ENCODE results near the gene LDLRAD3. TPM values are rescaled to one million over a fixed set of nuclear protein-coding genes. Genes with fewer than 3 reads are reported as not detected.

Gene LDLRAD3
- total and polyA plus RNA-seq, 12 donors: 5.4 to 16.7 (median 10.2) TPM

- 71 to 84% (median 80%) methylated on average over 7 of the region's 7 CpGs for WGBS, 4 donors
Measured at GRCh38 chr11:36196411-36196998, 252.6 kb downstream of the LDLRAD3 start.

GRCh38 chr11:36201411-36201810, 257.5 kb downstream of the LDLRAD3 start:
- H3K4me3 ChIP-seq: no peak overlapping the region
- intact Hi-C loops (cut with DNase I): no loop called here
- no peaks in the 10 kb centered on the region for H3K36me3 ChIP-seq (replicated peaks in 1 of 2)
- TF ChIP-seq POLR2A (IDR thresholded peaks at IDR 0.05): no peak
- no peak for TF ChIP-seq CTCF (IDR thresholded peaks at IDR 0.05)
- H3K9me3 ChIP-seq (replicated peaks in 1 of 3): no peaks in the 10 kb centered on the region
- H3K27me3 ChIP-seq: no peaks in the 10 kb centered on the region
- no peak for DNase-seq
- 95% methylated on average over 3 of the region's 3 CpGs for WGBS, 4 donors
- H3K27ac ChIP-seq: no peak overlapping the region
- no peaks in the 10 kb centered on the region for H3K4me1 ChIP-seq (replicated peaks in 1 of 2)

More at GRCh38 chr11:36196411-36196998, 252.6 kb downstream of the LDLRAD3 start:
- Histone ChIP-seq H3K27me3 (no peaks in the 10 kb centered on the region), H3K4me3 (no peak overlapping the region), H3K4me1 (replicated peaks in 1 of 2) (no peaks in the 10 kb centered on the region), H3K36me3 (replicated peaks in 1 of 2) (no peaks in the 10 kb centered on the region), H3K27ac (no peak overlapping the region), H3K9me3 (replicated peaks in 1 of 3) (no peaks in the 10 kb centered on the region)
- TF ChIP-seq CTCF (IDR thresholded peaks at IDR 0.05) (no peak), POLR2A (IDR thresholded peaks at IDR 0.05) (no peak)
- intact Hi-C loops (cut with DNase I): no loop called here
- DNase-seq: no peak

GRCh38 chr11:36205536-36205935, 261.7 kb downstream of the LDLRAD3 start:
- intact Hi-C loops (cut with DNase I): no loop called here
- H3K27ac ChIP-seq: no peak overlapping the region
- H3K4me1 ChIP-seq (replicated peaks in 1 of 2): no peaks in the 10 kb centered on the region
- H3K9me3 ChIP-seq (replicated peaks in 1 of 3): no peaks in the 10 kb centered on the region
- no peak overlapping the region for H3K4me3 ChIP-seq
- DNase-seq: no peak
- H3K27me3 ChIP-seq: no peaks in the 10 kb centered on the region
- no peaks in the 10 kb centered on the region for H3K36me3 ChIP-seq (replicated peaks in 1 of 2)
- TF ChIP-seq POLR2A (IDR thresholded peaks at IDR 0.05): no peak
- TF ChIP-seq CTCF (IDR thresholded peaks at IDR 0.05): no peak
- WGBS, 4 donors: 89 to 97% (median 95%) methylated on average over 3 of the region's 3 CpGs

- H3K27me3 ChIP-seq: no peaks in the 10 kb centered on the region
- 90 to 100% (median 97%) methylated on average over 2 of the region's 2 CpGs for WGBS, 4 donors
- no peak for TF ChIP-seq CTCF (IDR thresholded peaks at IDR 0.05)
- TF ChIP-seq POLR2A (IDR thresholded peaks at IDR 0.05): no peak
Measured at GRCh38 chr11:36210529-36210928, 266.7 kb downstream of the LDLRAD3 start.

More at GRCh38 chr11:36210529-36210928, 266.7 kb downstream of the LDLRAD3 start:
- H3K9me3 ChIP-seq (replicated peaks in 1 of 3): no peaks in the 10 kb centered on the region
- DNase-seq: no peak
- H3K36me3 ChIP-seq (replicated peaks in 1 of 2): no peaks in the 10 kb centered on the region
- no peaks in the 10 kb centered on the region for H3K4me1 ChIP-seq (replicated peaks in 1 of 2)
- H3K4me3 ChIP-seq: no peak overlapping the region
- intact Hi-C loops (cut with DNase I): no loop called here
- H3K27ac ChIP-seq: no peak overlapping the region

Measured in adrenal gland (tissue), 12 donors.